Activated naive CD8-positive, alpha-beta T cell treated with anti-CD3 and anti-CD28 coated beads, Interleukin-2, amount 10 ng/mL, durations not matched to agents 7 days and 5 days (primary cell): ENCODE measurements around the gene CHST11. TPM values are rescaled to one million over a fixed set of nuclear protein-coding genes. Genes with fewer than 3 reads are reported as not detected.

Experiments
- ATAC-seq: fragments of 150-1000 bp; cut with Tn5 transposase; one replicate; pipeline ENCODE4 v1.10.0; 2021; ENCODE audit warnings: low read depth, moderate library complexity
- POLR2A ChIA-PET: fragments of 350-600 bp; sonication (Branson Sonifier 250); formaldehyde crosslinking; loops from one replicate; lab custom pipeline; 2021; ENCODE audit warnings: antibody characterized with exemption; lab: Charles Lee
- DNase-seq: peaks from one replicate; pipeline ENCODE4 v3.0.0; 2021
- H3K27ac Mint-ChIP-seq: one replicate; pipeline ENCODE4 v1.8.0; 2022; ENCODE audit warnings: mild to moderate bottlenecking, mixed read lengths
- H3K27me3 Mint-ChIP-seq: one replicate; pipeline ENCODE4 v1.8.0; 2022; ENCODE audit warnings: mild to moderate bottlenecking, moderate library complexity, mixed read lengths
- H3K36me3 Mint-ChIP-seq: one replicate; pipeline ENCODE4 v1.8.0; 2021; ENCODE audit warnings: mild to moderate bottlenecking, mixed read lengths
- H3K4me1 Mint-ChIP-seq: one replicate; pipeline ENCODE4 v1.8.0; 2021; ENCODE audit warnings: mixed read lengths
- H3K4me3 Mint-ChIP-seq: one replicate; pipeline ENCODE4 v1.8.0; 2022; ENCODE audit warnings: mild to moderate bottlenecking, moderate library complexity, mixed read lengths
- H3K9me3 Mint-ChIP-seq: one replicate; pipeline ENCODE4 v1.8.0; 2021; ENCODE audit warnings: mixed read lengths
- total RNA-seq, 2 experiments: library from RNA; stranded (reverse); gene quantifications; one replicate each; pipeline ENCODE4 v1.2.3, GENCODE V29; 2021

CHST11 gene
- total RNA-seq, 2 experiments from 2014 or later = 64.9 to 72.9 TPM

DNA sequence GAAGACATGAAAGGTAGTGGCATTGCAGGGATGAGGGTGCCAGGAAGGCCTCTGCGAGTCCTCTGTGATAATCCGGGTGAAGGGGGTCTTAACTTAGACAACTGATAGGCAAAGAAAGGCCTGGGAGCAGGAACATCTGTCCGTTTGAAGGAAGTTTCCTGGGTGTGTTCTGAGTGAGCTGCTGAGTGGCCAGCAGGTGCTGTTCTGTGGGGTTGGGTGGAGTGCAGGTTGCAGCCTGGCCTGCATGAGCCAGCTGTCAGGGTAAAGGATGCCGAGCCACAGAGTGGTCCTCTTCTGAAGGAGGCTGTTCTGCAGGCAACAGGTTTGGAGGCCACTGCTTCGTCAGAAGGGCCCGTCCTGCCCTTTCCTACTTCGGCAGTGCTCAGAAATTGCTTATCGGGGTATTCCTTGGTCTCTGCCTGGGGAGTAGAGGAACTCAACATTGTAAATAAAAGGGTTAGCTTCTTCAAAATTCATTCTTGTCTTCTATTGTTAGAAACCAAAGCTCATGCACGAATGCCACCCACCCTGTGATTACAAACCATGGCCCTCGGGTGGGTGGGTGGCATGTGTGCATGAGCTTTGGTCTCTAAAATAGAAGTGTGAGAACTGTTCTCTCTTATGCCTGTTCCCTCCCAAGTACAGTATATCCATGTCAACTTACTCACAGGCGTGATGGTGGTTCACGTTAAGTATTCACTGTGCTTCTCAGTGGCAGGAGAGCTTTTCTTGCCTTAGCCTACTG lies 118.9 kb downstream of the CHST11 start:
- DNase-seq (no peak), ATAC-seq (no peak)
- H3K27ac Mint-ChIP-seq = no peak overlapping the region
- H3K36me3 Mint-ChIP-seq = peaks cover 29% of the 10 kb centered on the region
- peaks cover 55% of the 10 kb centered on the region for H3K4me1 Mint-ChIP-seq
- H3K9me3 Mint-ChIP-seq = peaks cover 2% of the 10 kb centered on the region
- POLR2A ChIA-PET = no interaction called here
- no peaks in the 10 kb centered on the region for H3K27me3 Mint-ChIP-seq
- H3K4me3 Mint-ChIP-seq = no peak overlapping the region

- H3K36me3 Mint-ChIP-seq = peaks cover 29% of the 10 kb centered on the region
- peaks cover 2% of the 10 kb centered on the region for H3K9me3 Mint-ChIP-seq
- POLR2A ChIA-PET = no interaction called here
- ATAC-seq (no peak), DNase-seq (no peak)
- H3K4me1 Mint-ChIP-seq = peaks cover 53% of the 10 kb centered on the region
- no peak overlapping the region for H3K4me3 Mint-ChIP-seq
- H3K27ac Mint-ChIP-seq = no peak overlapping the region
- no peaks in the 10 kb centered on the region for H3K27me3 Mint-ChIP-seq
Measured at GRCh38 chr12:104576187-104576778, 119.5 kb downstream of the CHST11 start.

GRCh38 chr12:104576980-104577580 lies 120.3 kb downstream of the CHST11 start:
- Mint-ChIP-seq H3K9me3 (peaks cover 2% of the 10 kb centered on the region), H3K4me3 (no peak overlapping the region), H3K36me3 (peaks cover 27% of the 10 kb centered on the region), H3K4me1 (peaks cover 52% of the 10 kb centered on the region), H3K27ac (no peak overlapping the region), H3K27me3 (no peaks in the 10 kb centered on the region)
- ATAC-seq = no peak
- DNase-seq = no peak
- POLR2A ChIA-PET = no interaction called here

GRCh38 chr12:104577581-104577981 lies 120.8 kb downstream of the CHST11 start:
- H3K27me3 Mint-ChIP-seq = no peaks in the 10 kb centered on the region
- no peak overlapping the region for H3K4me3 Mint-ChIP-seq
- peaks cover 23% of the 10 kb centered on the region for H3K36me3 Mint-ChIP-seq
- DNase-seq (no peak), ATAC-seq (no peak)
- peaks cover 56% of the 10 kb centered on the region for H3K4me1 Mint-ChIP-seq
- POLR2A ChIA-PET = no interaction called here
- no peak overlapping the region for H3K27ac Mint-ChIP-seq
- peaks cover 1% of the 10 kb centered on the region for H3K9me3 Mint-ChIP-seq

- Mint-ChIP-seq H3K9me3 (no peaks in the 10 kb centered on the region), H3K36me3 (peaks cover 21% of the 10 kb centered on the region), H3K4me1 (peaks cover 63% of the 10 kb centered on the region), H3K4me3 (no peak overlapping the region), H3K27me3 (no peaks in the 10 kb centered on the region), H3K27ac (no peak overlapping the region)
- DNase-seq (no peak), ATAC-seq (no peak)
- POLR2A ChIA-PET = interaction anchor here (0.6 kb wide), 1 partner anchor 8 kb away, joined by 3 read pairs; no protein-coding TSS in a partner anchor
Measured at GRCh38 chr12:104578453-104578852, 121.7 kb downstream of the CHST11 start.

DNA sequence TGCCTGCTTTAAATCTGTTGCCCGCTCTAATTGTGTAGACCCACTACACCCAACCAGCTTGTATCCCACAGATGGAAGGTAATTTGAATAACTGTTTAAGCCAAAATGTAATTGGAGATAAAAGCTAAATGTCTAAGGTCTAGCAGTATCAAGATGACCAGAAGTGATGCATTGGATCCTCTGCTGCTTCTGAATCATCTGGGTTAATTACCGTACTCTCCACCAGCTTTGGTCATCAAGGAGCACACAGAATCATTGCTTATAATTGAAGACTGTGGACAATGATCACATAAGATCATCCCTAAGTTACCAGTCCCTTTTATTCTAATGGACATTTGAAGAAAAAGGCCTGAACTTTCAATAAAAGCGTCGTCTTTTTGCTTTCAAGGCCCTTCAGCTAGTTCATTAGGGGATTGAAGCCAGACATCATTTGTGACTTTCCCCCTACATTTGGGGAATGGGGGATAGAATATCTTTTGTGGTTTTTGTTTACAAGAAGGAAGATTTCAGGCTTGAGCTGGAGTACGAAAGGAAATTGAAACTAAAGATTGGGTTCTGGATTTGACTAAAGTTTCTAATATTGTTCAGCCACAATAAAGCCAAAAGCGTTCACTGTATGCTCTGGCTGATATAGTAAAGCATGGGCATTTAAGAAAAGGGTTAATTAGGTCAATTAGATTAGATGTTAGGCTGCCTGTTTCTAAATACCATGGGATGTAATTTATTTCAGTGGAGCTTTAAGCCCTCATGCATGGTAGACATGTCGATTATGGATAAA lies 123.2 kb downstream of the CHST11 start:
- Mint-ChIP-seq H3K36me3 (peaks cover 24% of the 10 kb centered on the region), H3K9me3 (no peaks in the 10 kb centered on the region), H3K4me1 (peaks cover 64% of the 10 kb centered on the region), H3K4me3 (peak overlapping the region; percentile 40), H3K27ac (no peak overlapping the region), H3K27me3 (no peaks in the 10 kb centered on the region)
- DNase-seq (no peak), ATAC-seq (no peak)
- POLR2A ChIA-PET = interaction anchor here (0.8 to 1.5 kb wide), 3 partner anchors 8 to 12 kb away, joined by 3 to 5 read pairs (median 3); no protein-coding TSS in a partner anchor

DNA sequence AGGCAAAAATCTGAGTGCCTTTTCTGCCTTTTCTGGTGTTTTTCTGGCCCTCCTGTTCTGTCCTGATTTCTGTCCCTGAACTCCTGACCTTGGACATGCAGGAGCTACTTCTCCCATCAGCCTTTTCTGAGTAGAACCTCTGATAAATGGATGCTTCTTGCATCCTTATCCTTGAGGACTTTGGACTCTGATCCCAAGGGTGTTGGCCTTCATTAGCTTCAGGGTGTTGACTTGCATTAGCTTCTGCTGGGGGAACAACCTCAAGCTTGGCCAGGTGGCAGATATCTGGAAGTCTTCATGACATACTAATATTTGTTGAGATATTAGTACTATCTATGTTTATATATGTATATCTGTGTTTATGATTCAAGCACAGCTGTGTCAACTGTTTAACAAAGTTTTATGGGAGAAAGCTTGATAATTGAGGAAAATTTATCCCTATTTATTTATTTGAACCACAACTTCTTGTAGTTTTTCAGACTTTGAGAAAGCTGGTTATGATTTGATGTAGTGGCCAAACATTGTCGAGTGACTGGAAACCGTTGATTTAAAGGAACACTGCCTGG lies 124.3 kb downstream of the CHST11 start:
- H3K9me3 Mint-ChIP-seq = no peaks in the 10 kb centered on the region
- H3K4me3 Mint-ChIP-seq = no peak overlapping the region
- peaks cover 62% of the 10 kb centered on the region for H3K4me1 Mint-ChIP-seq
- ATAC-seq = no peak
- no peak for DNase-seq
- peak overlapping the region; percentile 17 for H3K27ac Mint-ChIP-seq
- POLR2A ChIA-PET = interaction anchor here (0.6 kb wide), 1 partner anchor 117 kb away, joined by 3 read pairs; no protein-coding TSS in a partner anchor
- H3K27me3 Mint-ChIP-seq = no peaks in the 10 kb centered on the region
- peaks cover 26% of the 10 kb centered on the region for H3K36me3 Mint-ChIP-seq

DNA sequence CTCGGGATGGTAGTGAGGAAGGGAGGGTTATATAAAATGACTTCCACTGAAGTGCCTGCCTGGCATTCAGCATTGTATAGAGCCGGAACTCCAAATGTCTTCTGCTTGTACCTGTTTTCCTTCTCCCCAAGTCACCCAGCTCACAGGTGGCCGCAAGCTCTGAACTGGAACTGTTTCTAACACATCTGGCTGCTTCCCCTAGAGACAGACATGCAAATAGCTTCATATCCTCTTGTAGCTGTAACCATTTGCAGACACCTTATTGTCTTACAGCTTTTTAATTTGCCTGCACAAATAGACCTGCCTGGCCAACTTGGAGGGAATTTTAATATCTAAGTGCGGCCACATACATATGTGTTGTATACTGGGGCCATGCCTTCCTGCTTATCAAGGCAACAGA lies 126.0 kb downstream of the CHST11 start:
- Mint-ChIP-seq H3K4me1 (peaks cover 52% of the 10 kb centered on the region), H3K27me3 (no peaks in the 10 kb centered on the region), H3K27ac (no peak overlapping the region), H3K36me3 (peaks cover 25% of the 10 kb centered on the region), H3K9me3 (no peaks in the 10 kb centered on the region), H3K4me3 (no peak overlapping the region)
- DNase-seq (no peak), ATAC-seq (no peak)
- POLR2A ChIA-PET = interaction anchor here (0.6 kb wide), 1 partner anchor 12 kb away, joined by 4 read pairs; no protein-coding TSS in a partner anchor

DNA sequence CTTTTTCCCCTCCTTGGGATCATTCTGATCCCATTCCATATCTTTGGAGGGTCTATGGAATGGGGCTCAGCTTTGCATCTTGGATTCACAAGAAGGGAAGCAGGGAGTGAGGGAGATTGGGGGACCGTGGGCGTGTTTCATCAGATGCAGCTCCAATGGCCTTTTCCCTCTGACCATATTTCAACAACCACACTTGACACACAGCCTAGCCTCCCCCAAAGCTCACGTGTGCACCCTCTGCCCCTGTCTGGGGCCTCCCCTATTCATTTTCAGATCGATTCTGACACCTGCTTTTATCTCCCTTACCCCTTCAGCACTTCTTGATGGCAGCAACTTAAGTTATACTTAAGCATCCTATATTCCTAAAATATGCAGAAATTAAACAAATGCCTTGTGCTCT lies 126.6 kb downstream of the CHST11 start:
- Mint-ChIP-seq H3K4me1 (peaks cover 46% of the 10 kb centered on the region), H3K27ac (no peak overlapping the region), H3K9me3 (no peaks in the 10 kb centered on the region), H3K36me3 (peaks cover 22% of the 10 kb centered on the region), H3K4me3 (no peak overlapping the region), H3K27me3 (no peaks in the 10 kb centered on the region)
- no peak for ATAC-seq
- DNase-seq = no peak
- POLR2A ChIA-PET = no interaction called here

DNA sequence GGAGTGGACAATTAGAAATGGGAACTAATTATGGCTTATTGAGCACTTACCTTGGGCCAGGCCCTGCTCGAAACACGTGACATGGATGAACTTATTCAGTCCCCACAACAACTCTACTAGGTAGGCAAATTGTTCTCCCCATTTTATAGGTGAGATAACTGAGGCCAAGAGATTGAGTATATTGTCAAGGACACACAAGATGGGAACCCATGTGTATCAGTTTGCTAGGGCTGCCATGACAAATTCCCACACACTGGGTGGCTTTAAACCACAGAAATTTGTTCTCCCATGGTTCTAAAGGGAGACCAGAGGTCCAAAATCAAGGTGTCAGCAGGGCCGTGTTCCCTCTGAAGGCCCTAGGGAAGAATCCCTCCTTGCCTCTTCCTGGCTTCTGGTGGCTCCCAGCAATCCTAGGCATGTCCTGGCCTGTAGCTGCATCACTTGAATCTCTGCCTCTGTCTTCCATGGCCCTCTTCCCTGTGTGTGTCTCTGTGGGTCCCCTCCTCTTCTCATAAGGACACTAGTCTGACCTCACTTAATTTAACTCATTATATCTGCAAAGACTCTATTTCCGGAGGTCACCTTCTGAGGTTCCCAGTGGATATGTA lies 128.8 kb downstream of the CHST11 start:
- Mint-ChIP-seq H3K9me3 (no peaks in the 10 kb centered on the region), H3K36me3 (peaks cover 31% of the 10 kb centered on the region), H3K4me3 (no peak overlapping the region), H3K4me1 (peaks cover 34% of the 10 kb centered on the region), H3K27ac (no peak overlapping the region), H3K27me3 (no peaks in the 10 kb centered on the region)
- no peak for ATAC-seq
- DNase-seq = no peak
- POLR2A ChIA-PET = interaction anchor here (0.5 kb wide), 1 partner anchor 382 kb away, joined by 5 read pairs; no protein-coding TSS in a partner anchor

DNA sequence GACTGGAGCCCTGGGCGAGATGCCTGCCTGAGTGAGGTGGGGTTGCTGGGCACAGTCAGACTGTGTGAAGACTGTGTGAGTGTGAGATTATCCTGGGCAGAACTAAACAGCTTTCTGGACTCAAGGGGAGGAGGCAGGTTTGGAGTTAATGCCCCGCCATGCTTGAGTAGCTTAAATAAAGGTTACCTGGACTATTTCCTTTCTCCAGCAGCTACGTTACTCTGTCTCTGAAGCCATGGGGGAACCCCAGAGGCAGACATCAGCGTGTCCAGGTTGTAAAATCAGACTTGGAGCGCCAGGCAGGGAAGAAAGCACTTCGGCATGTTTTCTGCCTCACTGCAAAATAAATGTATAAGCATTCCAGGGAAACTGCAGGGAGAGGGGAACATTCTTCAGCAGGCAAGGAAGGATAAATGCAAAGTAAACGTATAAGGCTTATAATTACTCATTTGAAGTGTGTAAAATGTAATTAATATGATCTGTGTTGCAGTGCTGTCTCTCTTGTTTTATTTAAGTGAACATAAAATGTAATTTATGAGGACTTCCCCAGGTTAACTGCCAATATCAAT lies 129.7 kb downstream of the CHST11 start:
- Mint-ChIP-seq H3K27me3 (no peaks in the 10 kb centered on the region), H3K4me1 (peaks cover 34% of the 10 kb centered on the region), H3K27ac (no peak overlapping the region), H3K36me3 (peaks cover 34% of the 10 kb centered on the region), H3K9me3 (peaks cover 2% of the 10 kb centered on the region), H3K4me3 (no peak overlapping the region)
- ATAC-seq (no peak), DNase-seq (no peak)
- POLR2A ChIA-PET = no interaction called here
